Measurements from ENCODE around the gene ZNF608. TPM values are rescaled to one million over a fixed set of nuclear protein-coding genes. Genes with fewer than 3 reads are reported as not detected.

ZNF608 gene
- total and polyA plus RNA-seq, 2 experiments from 2014 or later, result 20.5 to 42.4 TPM

DNA sequence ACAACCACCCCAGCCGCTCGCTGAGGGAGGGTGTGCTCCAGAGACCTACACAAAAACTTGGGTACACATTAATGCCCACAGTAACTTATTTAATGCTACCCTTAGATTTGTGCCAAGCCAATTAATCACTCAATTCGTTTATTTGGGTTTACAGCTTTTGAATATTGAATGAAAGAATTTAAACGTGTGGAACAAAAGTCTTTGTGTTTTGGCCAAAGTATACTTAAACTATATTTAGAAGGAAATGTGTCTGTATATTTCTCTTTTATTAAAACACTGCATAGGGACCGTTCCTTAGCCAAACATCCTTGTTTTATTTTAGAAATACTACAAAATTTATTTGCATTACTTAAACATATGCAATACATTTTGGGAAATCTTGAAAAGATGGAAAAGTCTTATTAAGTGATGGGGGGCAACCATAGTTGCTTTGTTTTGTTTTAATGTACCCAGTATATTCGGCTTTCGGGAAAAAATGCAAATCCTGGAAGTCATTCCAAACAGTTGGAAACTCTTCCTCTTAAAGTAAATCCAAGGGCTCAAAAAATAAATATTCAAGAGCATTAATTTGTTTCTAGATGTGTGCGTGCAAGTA is 11.8 kb downstream of the ZNF608 start:
- Histone ChIP-seq H3K4me3 (peak overlapping the region; percentile 35; the same call in 1 of the 2 replicates), H3K27me3 (ENCODE audit: insufficient read depth) (no peaks in the 10 kb centered on the region), H3K79me2 (replicated peaks; ENCODE audit: insufficient read depth) (peaks cover 81% of the 10 kb centered on the region), H3K36me3 (ENCODE audit: insufficient read depth) (no peaks in the 10 kb centered on the region), H3K4me1 (ENCODE audit: insufficient read depth) (peaks cover 78% of the 10 kb centered on the region), H3K27ac (ENCODE audit: low read depth) (peak overlapping the region; percentile 24; the same call in 1 of the 2 replicates), H4K20me1 (replicated peaks; ENCODE audit: insufficient read depth) (no peaks in the 10 kb centered on the region), H3F3A (replicated peaks; ENCODE audit: low read depth) (no peaks in the 10 kb centered on the region), H3K9me2 (ENCODE audit: insufficient read depth) (no peaks in the 10 kb centered on the region), H3K4me2 (peak overlapping the region; percentile 52), H2AFZ (no peak overlapping the region)
- ATAC-seq, result no peak
- H3K27ac Mint-ChIP-seq, result peak overlapping the region; percentile 54; the same call in 1 of the 2 replicates
- H3K36me3 Mint-ChIP-seq (ENCODE audit: low read depth), result no peaks in the 10 kb centered on the region
- DNase-seq (ENCODE audit: low spot score), result no peak
- peaks cover 69% of the 10 kb centered on the region for H3K4me1 Mint-ChIP-seq
- H3K9me3 Mint-ChIP-seq, result no peaks in the 10 kb centered on the region
- H3K27me3 Mint-ChIP-seq (ENCODE audit: insufficient read depth, low read depth, poor library complexity), result no peaks in the 10 kb centered on the region
- peak overlapping the region; percentile 51; the same call in 1 of the 3 replicates for H3K4me3 Mint-ChIP-seq
- no peak for TF ChIP-seq CTCF (conservative IDR thresholded peaks at IDR 0.05; ENCODE audit: low read depth in 2 of 2)
- TF ChIP-seq, protein P1, sequence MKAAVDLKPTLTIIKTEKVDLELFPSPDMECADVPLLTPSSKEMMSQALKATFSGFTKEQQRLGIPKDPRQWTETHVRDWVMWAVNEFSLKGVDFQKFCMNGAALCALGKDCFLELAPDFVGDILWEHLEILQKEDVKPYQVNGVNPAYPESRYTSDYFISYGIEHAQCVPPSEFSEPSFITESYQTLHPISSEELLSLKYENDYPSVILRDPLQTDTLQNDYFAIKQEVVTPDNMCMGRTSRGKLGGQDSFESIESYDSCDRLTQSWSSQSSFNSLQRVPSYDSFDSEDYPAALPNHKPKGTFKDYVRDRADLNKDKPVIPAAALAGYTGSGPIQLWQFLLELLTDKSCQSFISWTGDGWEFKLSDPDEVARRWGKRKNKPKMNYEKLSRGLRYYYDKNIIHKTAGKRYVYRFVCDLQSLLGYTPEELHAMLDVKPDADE (IDR thresholded peaks at IDR 0.05), result no peak

- Histone ChIP-seq H2AFZ (no peak overlapping the region), H3K27me3 (ENCODE audit: insufficient read depth) (no peaks in the 10 kb centered on the region), H3K79me2 (replicated peaks; ENCODE audit: insufficient read depth) (peaks cover 90% of the 10 kb centered on the region), H3K4me2 (peak overlapping the region; percentile 52), H3K4me1 (ENCODE audit: insufficient read depth) (peaks cover 68% of the 10 kb centered on the region), H3K27ac (ENCODE audit: low read depth) (peak overlapping the region; percentile 48), H3K36me3 (ENCODE audit: insufficient read depth) (no peaks in the 10 kb centered on the region), H3F3A (replicated peaks; ENCODE audit: low read depth) (no peaks in the 10 kb centered on the region), H3K9me2 (ENCODE audit: insufficient read depth) (peaks cover 4% of the 10 kb centered on the region; the same call in 1 of the 2 replicates), H3K4me3 (no peak overlapping the region), H4K20me1 (replicated peaks; ENCODE audit: insufficient read depth) (no peaks in the 10 kb centered on the region)
- no peaks in the 10 kb centered on the region; the same call in 1 of the 3 replicates for H3K36me3 Mint-ChIP-seq (ENCODE audit: low read depth)
- peaks cover 78% of the 10 kb centered on the region for H3K4me1 Mint-ChIP-seq
- no peaks in the 10 kb centered on the region for H3K9me3 Mint-ChIP-seq
- ATAC-seq (peak; percentile 17), DNase-seq (ENCODE audit: low spot score) (no peak)
- no peaks in the 10 kb centered on the region for H3K27me3 Mint-ChIP-seq (ENCODE audit: insufficient read depth, low read depth, poor library complexity)
- H3K4me3 Mint-ChIP-seq, result peak overlapping the region; percentile 32; the same call in 2 of the 3 replicates
- peak overlapping the region; percentile 57; the same call in 1 of the 2 replicates for H3K27ac Mint-ChIP-seq
- TF ChIP-seq, protein P2, sequence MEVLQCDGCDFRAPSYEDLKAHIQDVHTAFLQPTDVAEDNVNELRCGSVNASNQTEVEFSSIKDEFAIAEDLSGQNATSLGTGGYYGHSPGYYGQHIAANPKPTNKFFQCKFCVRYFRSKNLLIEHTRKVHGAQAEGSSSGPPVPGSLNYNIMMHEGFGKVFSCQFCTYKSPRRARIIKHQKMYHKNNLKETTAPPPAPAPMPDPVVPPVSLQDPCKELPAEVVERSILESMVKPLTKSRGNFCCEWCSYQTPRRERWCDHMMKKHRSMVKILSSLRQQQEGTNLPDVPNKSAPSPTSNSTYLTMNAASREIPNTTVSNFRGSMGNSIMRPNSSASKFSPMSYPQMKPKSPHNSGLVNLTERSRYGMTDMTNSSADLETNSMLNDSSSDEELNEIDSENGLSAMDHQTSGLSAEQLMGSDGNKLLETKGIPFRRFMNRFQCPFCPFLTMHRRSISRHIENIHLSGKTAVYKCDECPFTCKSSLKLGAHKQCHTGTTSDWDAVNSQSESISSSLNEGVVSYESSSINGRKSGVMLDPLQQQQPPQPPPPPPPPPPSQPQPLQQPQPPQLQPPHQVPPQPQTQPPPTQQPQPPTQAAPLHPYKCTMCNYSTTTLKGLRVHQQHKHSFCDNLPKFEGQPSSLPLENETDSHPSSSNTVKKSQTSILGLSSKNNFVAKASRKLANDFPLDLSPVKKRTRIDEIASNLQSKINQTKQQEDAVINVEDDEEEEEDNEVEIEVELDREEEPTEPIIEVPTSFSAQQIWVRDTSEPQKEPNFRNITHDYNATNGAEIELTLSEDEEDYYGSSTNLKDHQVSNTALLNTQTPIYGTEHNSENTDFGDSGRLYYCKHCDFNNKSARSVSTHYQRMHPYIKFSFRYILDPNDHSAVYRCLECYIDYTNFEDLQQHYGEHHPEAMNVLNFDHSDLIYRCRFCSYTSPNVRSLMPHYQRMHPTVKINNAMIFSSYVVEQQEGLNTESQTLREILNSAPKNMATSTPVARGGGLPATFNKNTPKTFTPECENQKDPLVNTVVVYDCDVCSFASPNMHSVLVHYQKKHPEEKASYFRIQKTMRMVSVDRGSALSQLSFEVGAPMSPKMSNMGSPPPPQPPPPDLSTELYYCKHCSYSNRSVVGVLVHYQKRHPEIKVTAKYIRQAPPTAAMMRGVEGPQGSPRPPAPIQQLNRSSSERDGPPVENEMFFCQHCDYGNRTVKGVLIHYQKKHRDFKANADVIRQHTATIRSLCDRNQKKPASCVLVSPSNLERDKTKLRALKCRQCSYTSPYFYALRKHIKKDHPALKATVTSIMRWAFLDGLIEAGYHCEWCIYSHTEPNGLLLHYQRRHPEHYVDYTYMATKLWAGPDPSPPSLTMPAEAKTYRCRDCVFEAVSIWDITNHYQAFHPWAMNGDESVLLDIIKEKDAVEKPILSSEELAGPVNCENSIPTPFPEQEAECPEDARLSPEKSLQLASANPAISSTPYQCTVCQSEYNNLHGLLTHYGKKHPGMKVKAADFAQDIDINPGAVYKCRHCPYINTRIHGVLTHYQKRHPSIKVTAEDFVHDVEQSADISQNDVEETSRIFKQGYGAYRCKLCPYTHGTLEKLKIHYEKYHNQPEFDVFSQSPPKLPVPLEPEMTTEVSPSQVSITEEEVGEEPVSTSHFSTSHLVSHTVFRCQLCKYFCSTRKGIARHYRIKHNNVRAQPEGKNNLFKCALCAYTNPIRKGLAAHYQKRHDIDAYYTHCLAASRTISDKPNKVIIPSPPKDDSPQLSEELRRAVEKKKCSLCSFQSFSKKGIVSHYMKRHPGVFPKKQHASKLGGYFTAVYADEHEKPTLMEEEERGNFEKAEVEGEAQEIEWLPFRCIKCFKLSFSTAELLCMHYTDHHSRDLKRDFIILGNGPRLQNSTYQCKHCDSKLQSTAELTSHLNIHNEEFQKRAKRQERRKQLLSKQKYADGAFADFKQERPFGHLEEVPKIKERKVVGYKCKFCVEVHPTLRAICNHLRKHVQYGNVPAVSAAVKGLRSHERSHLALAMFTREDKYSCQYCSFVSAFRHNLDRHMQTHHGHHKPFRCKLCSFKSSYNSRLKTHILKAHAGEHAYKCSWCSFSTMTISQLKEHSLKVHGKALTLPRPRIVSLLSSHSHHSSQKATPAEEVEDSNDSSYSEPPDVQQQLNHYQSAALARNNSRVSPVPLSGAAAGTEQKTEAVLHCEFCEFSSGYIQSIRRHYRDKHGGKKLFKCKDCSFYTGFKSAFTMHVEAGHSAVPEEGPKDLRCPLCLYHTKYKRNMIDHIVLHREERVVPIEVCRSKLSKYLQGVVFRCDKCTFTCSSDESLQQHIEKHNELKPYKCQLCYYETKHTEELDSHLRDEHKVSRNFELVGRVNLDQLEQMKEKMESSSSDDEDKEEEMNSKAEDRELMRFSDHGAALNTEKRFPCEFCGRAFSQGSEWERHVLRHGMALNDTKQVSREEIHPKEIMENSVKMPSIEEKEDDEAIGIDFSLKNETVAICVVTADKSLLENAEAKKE (CRISPR knock-in tag; IDR thresholded peaks at IDR 0.05), result no peak
- TF ChIP-seq STAT1 (IDR thresholded peaks at IDR 0.05; ENCODE audit: unreplicated experiment), result no peak
- TF ChIP-seq ZNF114 (CRISPR knock-in tag; IDR thresholded peaks at IDR 0.05), result no peak
- no peak for TF ChIP-seq REST (IDR thresholded peaks at IDR 0.05; ENCODE audit: unreplicated experiment)
- TF ChIP-seq ZNF331 (CRISPR knock-in tag; IDR thresholded peaks at IDR 0.05; ENCODE audit: low read depth), result no peak
- TF ChIP-seq CREB1 (CRISPR knock-in tag; IDR thresholded peaks at IDR 0.05; ENCODE audit: low read depth), result no peak
Measured at GRCh38 chr5:124733329-124733650, 13.1 kb downstream of the ZNF608 start.

All from GM23338 (cell line).